GM12891 (cell line): Measurements from ENCODE around the gene HDAC4.

Source experiments
- PAX5 ChIP-seq: IDR thresholded peaks from 2 replicates; pipeline ENCODE4 v1.6.1; 2011; ENCODE audit warnings: low read length, moderate library complexity, mild to moderate bottlenecking; ENCODE audit not compliant: insufficient read depth, severe bottlenecking
- POLR2A ChIP-seq: IDR thresholded peaks from 2 replicates; pipeline ENCODE4 v1.6.1; 2011; ENCODE audit warnings: low read depth, low read length, control low read depth
- POLR2AphosphoS5 ChIP-seq: IDR thresholded peaks from 2 replicates; pipeline ENCODE4 v1.6.1; 2011; ENCODE audit warnings: low read depth, low read length, control low read depth
- POU2F2 ChIP-seq: IDR thresholded peaks from 2 replicates; pipeline ENCODE4 v1.6.1; 2011; ENCODE audit warnings: low read depth, mild to moderate bottlenecking, control low read depth, low read length, moderate library complexity
- SPI1 ChIP-seq: IDR thresholded peaks from 2 replicates; pipeline ENCODE4 v1.6.1; 2011; ENCODE audit warnings: low read depth, low read length, control low read depth
- TAF1 ChIP-seq: IDR thresholded peaks from 2 replicates; pipeline ENCODE4 v1.6.1; 2011; ENCODE audit warnings: low read depth, low read length, control low read depth

DNA sequence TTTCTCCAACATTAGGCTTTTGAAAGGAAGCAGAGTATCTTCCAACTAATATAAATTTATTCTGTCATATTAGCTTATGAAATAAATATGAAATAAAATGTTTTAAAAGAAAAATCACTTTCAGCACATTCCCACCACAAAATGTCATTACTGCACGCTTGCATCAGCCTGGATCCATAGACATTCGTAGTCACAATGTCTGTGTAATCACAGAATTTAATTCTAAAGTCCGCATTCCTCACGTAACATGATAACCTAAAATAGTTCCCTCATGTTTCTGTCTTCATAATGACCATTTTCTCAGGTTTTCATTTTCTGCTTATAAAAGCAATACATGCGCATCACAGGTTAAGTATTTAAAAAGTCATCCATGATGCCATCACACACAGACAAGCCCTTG lies 47.1 kb downstream of the HDAC4 start:
- TF ChIP-seq POLR2A (no peak), POLR2AphosphoS5 (no peak), SPI1 (no peak), TAF1 (no peak), PAX5 (no peak), POU2F2 (no peak)
